Caco-2 (cell line): ENCODE data around the gene UBE2E2. TPM values are rescaled to one million over a fixed set of nuclear protein-coding genes. Genes with fewer than 3 reads are reported as not detected.

ENCODE experiments used
- BruUV-seq: library from RNA; stranded (reverse); fragments of 400-500 nt; replicated peaks from 2 replicates; lab custom pipeline; 2021; lab: Mats Ljungman, UMichigan
- CTCF ChIA-PET: fragments of 300-600 bp; sonication (Branson Sonifier 250); formaldehyde crosslinking; loops from one replicate; lab custom pipeline; 2022; ENCODE audit warnings: antibody characterized with exemption; lab: Charles Lee
- POLR2A ChIA-PET: fragments of 300-600 bp; sonication (Branson Sonifier 250); formaldehyde crosslinking; loops from one replicate; lab custom pipeline; 2022; ENCODE audit warnings: antibody characterized with exemption; lab: Charles Lee
- DNase-seq, 2 experiments: peaks; one replicate each; pipeline versions ENCODE4 v3.0.0 to v3.0.0-alpha.2; 2020 to 2022
- H3K27me3 ChIP-seq: replicated peaks from 2 replicates; pipeline ENCODE4 v1.6.0; 2011; ENCODE audit warnings: low read length; ENCODE audit not compliant: control insufficient read depth, insufficient read depth
- H3K36me3 ChIP-seq: 2 replicates; pipeline ENCODE4 v1.5.1; 2011; ENCODE audit warnings: low read length; ENCODE audit not compliant: control insufficient read depth, insufficient read depth
- H3K4me1 ChIP-seq: fragments of 250-450 bp; sonication (Bioruptor Pico); 2 replicates; pipeline ENCODE4 v1.5.1; 2020; ENCODE audit warnings: mild to moderate bottlenecking
- H3K4me3 ChIP-seq: 2 replicates; pipeline ENCODE4 v1.5.1; 2011; ENCODE audit warnings: low read depth, mild to moderate bottlenecking, control low read depth, low read length
- H3K9me3 ChIP-seq: fragments of 250-450 bp; sonication (Bioruptor Pico); 2 replicates; pipeline ENCODE4 v1.5.1; 2020; ENCODE audit warnings: mild to moderate bottlenecking, moderate library complexity
- H3K27ac Mint-ChIP-seq: one replicate; pipeline ENCODE4 v1.8.0; 2022; ENCODE audit warnings: mixed read lengths; ENCODE audit not compliant: unreplicated experiment
- H3K27me3 Mint-ChIP-seq: one replicate; pipeline ENCODE4 v1.8.0; 2022; ENCODE audit warnings: mixed read lengths; ENCODE audit not compliant: insufficient read depth, unreplicated experiment
- H3K36me3 Mint-ChIP-seq: one replicate; pipeline ENCODE4 v1.8.0; 2022; ENCODE audit warnings: mild to moderate bottlenecking, mixed read lengths; ENCODE audit not compliant: insufficient read depth, unreplicated experiment
- H3K4me1 Mint-ChIP-seq: one replicate; pipeline ENCODE4 v1.8.0; 2022; ENCODE audit warnings: low read depth, mixed read lengths; ENCODE audit not compliant: unreplicated experiment
- H3K4me3 Mint-ChIP-seq: one replicate; pipeline ENCODE4 v1.8.0; 2022; ENCODE audit warnings: mild to moderate bottlenecking, moderate library complexity, mixed read lengths; ENCODE audit not compliant: unreplicated experiment
- H3K9me3 Mint-ChIP-seq: one replicate; pipeline ENCODE4 v1.8.0; 2022; ENCODE audit warnings: mixed read lengths; ENCODE audit not compliant: unreplicated experiment
- intact Hi-C: fragments of 100-400 bp; cut with micrococcal nuclease; formaldehyde crosslinking; loops from one replicate; pipeline ENCODE4 v1.10.0; 2022; ENCODE audit not compliant: unreplicated experiment
- total RNA-seq: library from RNA; stranded (reverse); gene quantifications from 2 replicates; pipeline ENCODE4 v1.2.3, GENCODE V29; 2022
- TF ChIP-seq, protein P1 (sequence below), 2 experiments: fragments of 200-600 bp in 1 of 2; IDR thresholded peaks; 1 replicate in 1 of 2; 2 replicates in 1 of 2; pipeline versions ENCODE4 v1.5.1 to v1.8.0; 2011 to 2022; ENCODE audit warnings: antibody characterized with exemption in 1 of 2, control low read depth in 1 of 2, inconsistent platforms in 1 of 2, low read depth in 1 of 2, low read length in 1 of 2, mild to moderate bottlenecking in 1 of 2, moderate library complexity in 1 of 2; ENCODE audit not compliant: insufficient read depth in 1 of 2, severe bottlenecking in 1 of 2, unreplicated experiment in 1 of 2

UBE2E2 gene
- total RNA-seq, 1 experiment from 2014 or later: 83.8 TPM

DNA sequence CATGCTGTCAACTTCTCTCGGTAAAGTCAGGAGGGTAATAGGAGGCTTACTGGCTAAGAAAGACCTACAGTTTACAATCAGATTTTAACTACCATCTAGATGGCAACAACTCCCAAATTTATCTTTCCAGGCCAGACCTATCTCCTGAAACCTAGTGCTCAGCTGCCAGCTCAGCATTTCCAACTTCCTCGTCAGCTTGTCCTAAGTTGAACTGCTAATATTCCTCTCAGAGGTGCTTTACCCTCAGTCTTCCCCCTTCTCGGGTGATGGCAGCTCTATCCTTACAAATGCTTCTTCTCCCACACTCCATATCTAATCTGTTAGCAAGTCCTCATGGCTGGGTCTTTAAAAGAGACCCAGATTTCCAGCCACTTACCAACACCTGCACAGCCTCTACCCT lies 36.9 kb upstream of the UBE2E2 start:
- BruUV-seq: no TSS peak

DNA sequence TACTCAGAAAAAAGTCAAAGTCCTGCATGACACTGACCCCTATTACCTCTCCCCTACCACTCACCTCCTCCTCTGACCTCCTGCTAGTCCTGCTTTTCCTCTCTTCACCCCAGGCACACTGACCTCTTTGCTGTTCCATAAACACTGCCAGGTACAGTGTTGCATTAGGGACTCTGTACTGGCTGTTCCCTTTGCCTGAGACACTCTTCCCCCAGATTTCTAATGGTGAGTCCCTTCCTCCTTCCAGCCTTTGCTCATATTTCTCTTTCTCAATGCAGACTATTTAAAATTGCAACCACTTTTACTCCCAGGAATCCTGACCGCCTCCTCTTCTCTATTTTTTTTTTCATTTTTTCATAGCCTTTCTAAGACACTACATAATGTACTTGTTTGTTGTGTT lies 36.3 kb upstream of the UBE2E2 start:
- TF ChIP-seq, protein P1, sequence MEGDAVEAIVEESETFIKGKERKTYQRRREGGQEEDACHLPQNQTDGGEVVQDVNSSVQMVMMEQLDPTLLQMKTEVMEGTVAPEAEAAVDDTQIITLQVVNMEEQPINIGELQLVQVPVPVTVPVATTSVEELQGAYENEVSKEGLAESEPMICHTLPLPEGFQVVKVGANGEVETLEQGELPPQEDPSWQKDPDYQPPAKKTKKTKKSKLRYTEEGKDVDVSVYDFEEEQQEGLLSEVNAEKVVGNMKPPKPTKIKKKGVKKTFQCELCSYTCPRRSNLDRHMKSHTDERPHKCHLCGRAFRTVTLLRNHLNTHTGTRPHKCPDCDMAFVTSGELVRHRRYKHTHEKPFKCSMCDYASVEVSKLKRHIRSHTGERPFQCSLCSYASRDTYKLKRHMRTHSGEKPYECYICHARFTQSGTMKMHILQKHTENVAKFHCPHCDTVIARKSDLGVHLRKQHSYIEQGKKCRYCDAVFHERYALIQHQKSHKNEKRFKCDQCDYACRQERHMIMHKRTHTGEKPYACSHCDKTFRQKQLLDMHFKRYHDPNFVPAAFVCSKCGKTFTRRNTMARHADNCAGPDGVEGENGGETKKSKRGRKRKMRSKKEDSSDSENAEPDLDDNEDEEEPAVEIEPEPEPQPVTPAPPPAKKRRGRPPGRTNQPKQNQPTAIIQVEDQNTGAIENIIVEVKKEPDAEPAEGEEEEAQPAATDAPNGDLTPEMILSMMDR (IDR thresholded peaks at IDR 0.05; ENCODE audit: insufficient read depth in 1 of 2, low read depth in 1 of 2, low read length in 1 of 2, severe bottlenecking in 1 of 2, unreplicated experiment in 1 of 2): no peak
- no TSS peak for BruUV-seq
- no peaks in the 10 kb centered on the region for H3K36me3 Mint-ChIP-seq
- DNase-seq: no peak
- H3K36me3 ChIP-seq: no peaks in the 10 kb centered on the region
- ChIA-PET POLR2A (no interaction called here), CTCF (interaction anchor here (0.5 kb wide), 1 partner anchor 526 kb away, joined by 3 read pairs; no protein-coding TSS in a partner anchor)
- H3K27me3 Mint-ChIP-seq: no peaks in the 10 kb centered on the region
- H3K4me1 ChIP-seq: no peaks in the 10 kb centered on the region
- no peak overlapping the region for H3K4me3 Mint-ChIP-seq
- no peaks in the 10 kb centered on the region for H3K27me3 ChIP-seq
- H3K9me3 Mint-ChIP-seq: peaks cover 24% of the 10 kb centered on the region
- no peaks in the 10 kb centered on the region for H3K9me3 ChIP-seq
- peaks cover 9% of the 10 kb centered on the region for H3K4me1 Mint-ChIP-seq
- no peak overlapping the region for H3K4me3 ChIP-seq
- intact Hi-C loops: no loop called here
- H3K27ac Mint-ChIP-seq: no peak overlapping the region

More for the DNA sequence above, 36.9 kb upstream of the UBE2E2 start:
- no peak overlapping the region for H3K4me3 Mint-ChIP-seq
- DNase-seq: no peak
- POLR2A ChIA-PET: no interaction called here
- H3K27ac Mint-ChIP-seq: no peak overlapping the region
- H3K4me1 Mint-ChIP-seq: peaks cover 12% of the 10 kb centered on the region
- no peaks in the 10 kb centered on the region for H3K36me3 Mint-ChIP-seq
- TF ChIP-seq, protein P1 (IDR thresholded peaks at IDR 0.05; ENCODE audit: insufficient read depth in 1 of 2, low read depth in 1 of 2, low read length in 1 of 2, severe bottlenecking in 1 of 2, unreplicated experiment in 1 of 2): no peak
- H3K36me3 ChIP-seq: no peaks in the 10 kb centered on the region
- no peaks in the 10 kb centered on the region for H3K4me1 ChIP-seq
- no peak overlapping the region for H3K4me3 ChIP-seq
- peaks cover 24% of the 10 kb centered on the region for H3K9me3 Mint-ChIP-seq
- no peaks in the 10 kb centered on the region for H3K27me3 ChIP-seq
- CTCF ChIA-PET: interaction anchor here (0.5 kb wide), 1 partner anchor 525 kb away, joined by 3 read pairs; no protein-coding TSS in a partner anchor
- intact Hi-C loops: no loop called here
- H3K9me3 ChIP-seq: no peaks in the 10 kb centered on the region
- H3K27me3 Mint-ChIP-seq: no peaks in the 10 kb centered on the region

DNA sequence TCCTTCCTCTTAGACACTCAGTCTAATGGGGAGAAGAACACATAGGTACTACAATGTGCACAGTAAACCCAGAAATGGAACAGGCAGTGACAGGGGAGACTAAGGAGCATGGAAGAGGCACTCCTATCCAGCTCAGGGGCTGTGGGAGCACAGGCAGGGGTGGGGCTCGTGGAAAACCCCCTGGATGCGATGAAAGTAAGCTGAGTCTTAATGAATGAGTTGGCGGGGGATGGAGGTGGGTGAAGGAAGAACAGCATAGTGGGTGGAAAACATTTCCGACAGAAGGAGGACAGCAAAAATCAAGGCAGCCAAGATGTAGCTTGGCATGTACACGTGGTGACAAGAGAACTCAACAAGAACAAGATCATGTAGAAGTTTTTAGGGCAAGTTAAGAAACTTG lies 33.6 kb upstream of the UBE2E2 start:
- intact Hi-C loops: no loop called here
- POLR2A ChIA-PET: no interaction called here

More for the DNA sequence above, 33.6 kb upstream of the UBE2E2 start:
- CTCF ChIA-PET: no interaction called here
- DNase-seq: no peak
- H3K4me1 Mint-ChIP-seq: no peaks in the 10 kb centered on the region
- Histone ChIP-seq H3K4me3 (no peak overlapping the region), H3K9me3 (no peaks in the 10 kb centered on the region), H3K36me3 (no peaks in the 10 kb centered on the region), H3K4me1 (no peaks in the 10 kb centered on the region), H3K27me3 (no peaks in the 10 kb centered on the region)
- no peaks in the 10 kb centered on the region for H3K36me3 Mint-ChIP-seq
- H3K9me3 Mint-ChIP-seq: peaks cover 15% of the 10 kb centered on the region
- H3K27ac Mint-ChIP-seq: no peak overlapping the region
- no TSS peak for BruUV-seq
- no peak overlapping the region for H3K4me3 Mint-ChIP-seq
- TF ChIP-seq, protein P1 (IDR thresholded peaks at IDR 0.05; ENCODE audit: insufficient read depth in 1 of 2, low read depth in 1 of 2, low read length in 1 of 2, severe bottlenecking in 1 of 2, unreplicated experiment in 1 of 2): no peak
- H3K27me3 Mint-ChIP-seq: no peaks in the 10 kb centered on the region
